Measurements from ENCODE around the gene ARHGAP26.

DNA sequence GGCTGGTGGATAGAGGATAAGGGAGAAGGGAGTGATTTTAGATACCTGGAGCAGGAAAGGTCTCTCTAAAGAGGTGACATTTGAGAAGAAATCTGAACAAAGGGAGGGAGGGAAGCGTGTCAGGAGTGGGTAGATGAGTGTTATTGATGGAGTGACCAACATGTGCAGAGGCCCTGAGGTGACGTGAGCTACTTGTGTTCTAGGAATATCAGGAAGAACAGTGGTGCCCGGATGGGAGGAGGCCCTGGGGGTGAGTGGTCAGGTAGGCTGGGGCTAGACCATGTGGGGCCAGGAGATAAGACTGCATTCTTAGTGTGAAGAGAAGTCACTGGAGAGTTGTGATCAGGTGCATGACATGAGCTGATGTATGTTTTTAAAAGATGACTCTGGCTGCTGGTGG, 256.2 kb downstream of the ARHGAP26 start:
- TF ChIP-seq POLR2AphosphoS5 (IDR thresholded peaks at IDR 0.05; ENCODE audit: low read depth, low read length) (no peak), FOXP2 (optimal IDR thresholded peaks at IDR 0.05; ENCODE audit: borderline replicate concordance, extremely low read depth, extremely low read length, insufficient read depth) (no peak)
- TF ChIP-seq, protein P1, sequence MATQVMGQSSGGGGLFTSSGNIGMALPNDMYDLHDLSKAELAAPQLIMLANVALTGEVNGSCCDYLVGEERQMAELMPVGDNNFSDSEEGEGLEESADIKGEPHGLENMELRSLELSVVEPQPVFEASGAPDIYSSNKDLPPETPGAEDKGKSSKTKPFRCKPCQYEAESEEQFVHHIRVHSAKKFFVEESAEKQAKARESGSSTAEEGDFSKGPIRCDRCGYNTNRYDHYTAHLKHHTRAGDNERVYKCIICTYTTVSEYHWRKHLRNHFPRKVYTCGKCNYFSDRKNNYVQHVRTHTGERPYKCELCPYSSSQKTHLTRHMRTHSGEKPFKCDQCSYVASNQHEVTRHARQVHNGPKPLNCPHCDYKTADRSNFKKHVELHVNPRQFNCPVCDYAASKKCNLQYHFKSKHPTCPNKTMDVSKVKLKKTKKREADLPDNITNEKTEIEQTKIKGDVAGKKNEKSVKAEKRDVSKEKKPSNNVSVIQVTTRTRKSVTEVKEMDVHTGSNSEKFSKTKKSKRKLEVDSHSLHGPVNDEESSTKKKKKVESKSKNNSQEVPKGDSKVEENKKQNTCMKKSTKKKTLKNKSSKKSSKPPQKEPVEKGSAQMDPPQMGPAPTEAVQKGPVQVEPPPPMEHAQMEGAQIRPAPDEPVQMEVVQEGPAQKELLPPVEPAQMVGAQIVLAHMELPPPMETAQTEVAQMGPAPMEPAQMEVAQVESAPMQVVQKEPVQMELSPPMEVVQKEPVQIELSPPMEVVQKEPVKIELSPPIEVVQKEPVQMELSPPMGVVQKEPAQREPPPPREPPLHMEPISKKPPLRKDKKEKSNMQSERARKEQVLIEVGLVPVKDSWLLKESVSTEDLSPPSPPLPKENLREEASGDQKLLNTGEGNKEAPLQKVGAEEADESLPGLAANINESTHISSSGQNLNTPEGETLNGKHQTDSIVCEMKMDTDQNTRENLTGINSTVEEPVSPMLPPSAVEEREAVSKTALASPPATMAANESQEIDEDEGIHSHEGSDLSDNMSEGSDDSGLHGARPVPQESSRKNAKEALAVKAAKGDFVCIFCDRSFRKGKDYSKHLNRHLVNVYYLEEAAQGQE (IDR thresholded peaks at IDR 0.05; ENCODE audit: insufficient read depth in 1 of 2, low read depth in 2 of 2, low read length in 2 of 2), result no peak

All from PFSK-1 (cell line).